ENCODE data around the gene CHD8. TPM values are rescaled to one million over a fixed set of nuclear protein-coding genes. Genes with fewer than 3 reads are reported as not detected.

The CHD8 gene
- total and polyA plus RNA-seq, 2 of the 13 experiments (the other 11 are each of a cell fraction or from before 2014, with no cell fraction given): 35.1 to 79.6 TPM

DNA sequence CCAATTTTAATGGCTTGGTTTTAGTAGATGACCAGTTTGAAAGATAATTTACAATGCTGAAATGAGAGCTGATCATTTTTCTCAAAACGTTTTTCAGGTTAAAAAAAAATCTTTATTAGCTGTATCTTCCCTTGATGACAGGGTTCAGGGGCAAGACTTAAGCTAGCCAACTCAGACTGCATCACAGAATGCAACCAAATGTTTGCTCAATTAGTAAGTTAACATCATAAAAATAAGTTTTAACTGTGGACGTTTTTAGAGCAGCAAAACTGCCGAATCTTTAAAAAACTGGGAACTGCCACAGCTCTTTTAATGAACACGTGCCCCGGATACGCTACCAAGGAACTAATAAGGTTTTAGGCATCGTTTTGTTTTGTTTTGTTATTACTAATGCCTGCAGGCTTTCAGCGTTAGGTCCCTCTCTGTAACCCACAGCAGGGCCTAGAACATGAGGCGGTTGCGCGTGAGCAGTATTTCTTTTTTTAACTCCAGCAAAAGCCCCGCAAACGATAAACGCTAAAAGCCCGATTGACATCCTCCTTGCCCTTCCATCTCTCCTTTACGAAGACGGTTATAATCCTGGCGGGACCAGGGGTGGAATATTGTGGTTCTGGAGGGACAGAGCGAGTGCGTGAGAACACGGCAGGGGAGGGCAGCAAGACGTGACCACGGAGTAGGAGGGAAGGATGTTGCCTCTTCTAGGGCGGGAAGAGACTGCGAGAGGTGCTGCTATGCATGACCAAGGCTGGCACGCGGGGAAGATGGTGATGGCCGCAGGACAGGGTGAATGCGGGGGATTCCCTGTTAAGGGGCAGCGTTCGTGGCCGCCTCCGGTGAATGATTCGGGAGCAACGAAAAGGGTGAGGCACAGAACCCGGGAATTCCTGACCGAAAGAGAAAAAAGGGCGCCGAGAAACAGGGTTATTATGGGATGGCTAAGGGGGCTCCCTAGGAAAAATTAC lies 72.8 kb downstream of the CHD8 start (continued):
- TF ChIP-seq ZZZ3 (CRISPR knock-in tag; IDR thresholded peaks at IDR 0.05; ENCODE audit: borderline replicate concordance): no peak; the same call in 1 of the 2 replicates
- TF ChIP-seq, protein P1, sequence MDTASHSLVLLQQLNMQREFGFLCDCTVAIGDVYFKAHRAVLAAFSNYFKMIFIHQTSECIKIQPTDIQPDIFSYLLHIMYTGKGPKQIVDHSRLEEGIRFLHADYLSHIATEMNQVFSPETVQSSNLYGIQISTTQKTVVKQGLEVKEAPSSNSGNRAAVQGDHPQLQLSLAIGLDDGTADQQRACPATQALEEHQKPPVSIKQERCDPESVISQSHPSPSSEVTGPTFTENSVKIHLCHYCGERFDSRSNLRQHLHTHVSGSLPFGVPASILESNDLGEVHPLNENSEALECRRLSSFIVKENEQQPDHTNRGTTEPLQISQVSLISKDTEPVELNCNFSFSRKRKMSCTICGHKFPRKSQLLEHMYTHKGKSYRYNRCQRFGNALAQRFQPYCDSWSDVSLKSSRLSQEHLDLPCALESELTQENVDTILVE (CRISPR knock-in tag; IDR thresholded peaks at IDR 0.05): peak; percentile 12; the same call in 1 of the 2 replicates
- TF ChIP-seq NRL (CRISPR knock-in tag; IDR thresholded peaks at IDR 0.05; ENCODE audit: borderline replicate concordance): 0 out of 2 replicates have a peak, but pooled peaks have one; percentile 14
- no peak for TF ChIP-seq ZNF546 (CRISPR knock-in tag; conservative IDR thresholded peaks at IDR 0.05)
- TF ChIP-seq ZNF75D (CRISPR knock-in tag; IDR thresholded peaks at IDR 0.05; ENCODE audit: borderline replicate concordance): peak; percentile 88; the same call in 1 of the 2 replicates
- TF ChIP-seq ZNF530 (CRISPR knock-in tag; IDR thresholded peaks at IDR 0.05; ENCODE audit: low read depth): no peak
- no peak; the same call in 1 of the 2 replicates for TF ChIP-seq ZNF598 (CRISPR knock-in tag; IDR thresholded peaks at IDR 0.05; ENCODE audit: borderline replicate concordance)
- no peak for TF ChIP-seq ZFX (CRISPR knock-in tag; IDR thresholded peaks at IDR 0.05; ENCODE audit: low read depth)
- 0 out of 2 replicates have a peak, but pooled peaks have one; percentile 13 for TF ChIP-seq HHEX (CRISPR knock-in tag; IDR thresholded peaks at IDR 0.05)
- no peak for TF ChIP-seq MBD4 (IDR thresholded peaks at IDR 0.05; ENCODE audit: borderline replicate concordance, low read length)
- peak; percentile 27; the same call in 1 of the 2 replicates for TF ChIP-seq ZNF264 (CRISPR knock-in tag; IDR thresholded peaks at IDR 0.05)
- TF ChIP-seq, protein P2, sequence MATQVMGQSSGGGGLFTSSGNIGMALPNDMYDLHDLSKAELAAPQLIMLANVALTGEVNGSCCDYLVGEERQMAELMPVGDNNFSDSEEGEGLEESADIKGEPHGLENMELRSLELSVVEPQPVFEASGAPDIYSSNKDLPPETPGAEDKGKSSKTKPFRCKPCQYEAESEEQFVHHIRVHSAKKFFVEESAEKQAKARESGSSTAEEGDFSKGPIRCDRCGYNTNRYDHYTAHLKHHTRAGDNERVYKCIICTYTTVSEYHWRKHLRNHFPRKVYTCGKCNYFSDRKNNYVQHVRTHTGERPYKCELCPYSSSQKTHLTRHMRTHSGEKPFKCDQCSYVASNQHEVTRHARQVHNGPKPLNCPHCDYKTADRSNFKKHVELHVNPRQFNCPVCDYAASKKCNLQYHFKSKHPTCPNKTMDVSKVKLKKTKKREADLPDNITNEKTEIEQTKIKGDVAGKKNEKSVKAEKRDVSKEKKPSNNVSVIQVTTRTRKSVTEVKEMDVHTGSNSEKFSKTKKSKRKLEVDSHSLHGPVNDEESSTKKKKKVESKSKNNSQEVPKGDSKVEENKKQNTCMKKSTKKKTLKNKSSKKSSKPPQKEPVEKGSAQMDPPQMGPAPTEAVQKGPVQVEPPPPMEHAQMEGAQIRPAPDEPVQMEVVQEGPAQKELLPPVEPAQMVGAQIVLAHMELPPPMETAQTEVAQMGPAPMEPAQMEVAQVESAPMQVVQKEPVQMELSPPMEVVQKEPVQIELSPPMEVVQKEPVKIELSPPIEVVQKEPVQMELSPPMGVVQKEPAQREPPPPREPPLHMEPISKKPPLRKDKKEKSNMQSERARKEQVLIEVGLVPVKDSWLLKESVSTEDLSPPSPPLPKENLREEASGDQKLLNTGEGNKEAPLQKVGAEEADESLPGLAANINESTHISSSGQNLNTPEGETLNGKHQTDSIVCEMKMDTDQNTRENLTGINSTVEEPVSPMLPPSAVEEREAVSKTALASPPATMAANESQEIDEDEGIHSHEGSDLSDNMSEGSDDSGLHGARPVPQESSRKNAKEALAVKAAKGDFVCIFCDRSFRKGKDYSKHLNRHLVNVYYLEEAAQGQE (IDR thresholded peaks at IDR 0.05; ENCODE audit: borderline replicate concordance in 1 of 2, low read depth in 1 of 2, low read length in 2 of 2): no peak
- TF ChIP-seq, protein P3, sequence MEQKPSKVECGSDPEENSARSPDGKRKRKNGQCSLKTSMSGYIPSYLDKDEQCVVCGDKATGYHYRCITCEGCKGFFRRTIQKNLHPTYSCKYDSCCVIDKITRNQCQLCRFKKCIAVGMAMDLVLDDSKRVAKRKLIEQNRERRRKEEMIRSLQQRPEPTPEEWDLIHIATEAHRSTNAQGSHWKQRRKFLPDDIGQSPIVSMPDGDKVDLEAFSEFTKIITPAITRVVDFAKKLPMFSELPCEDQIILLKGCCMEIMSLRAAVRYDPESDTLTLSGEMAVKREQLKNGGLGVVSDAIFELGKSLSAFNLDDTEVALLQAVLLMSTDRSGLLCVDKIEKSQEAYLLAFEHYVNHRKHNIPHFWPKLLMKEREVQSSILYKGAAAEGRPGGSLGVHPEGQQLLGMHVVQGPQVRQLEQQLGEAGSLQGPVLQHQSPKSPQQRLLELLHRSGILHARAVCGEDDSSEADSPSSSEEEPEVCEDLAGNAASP (CRISPR knock-in tag; IDR thresholded peaks at IDR 0.05; ENCODE audit: borderline replicate concordance): no peak; the same call in 1 of the 2 replicates
- TF ChIP-seq SOX5 (CRISPR knock-in tag; IDR thresholded peaks at IDR 0.05; ENCODE audit: borderline replicate concordance): no peak
- TF ChIP-seq, protein P4, sequence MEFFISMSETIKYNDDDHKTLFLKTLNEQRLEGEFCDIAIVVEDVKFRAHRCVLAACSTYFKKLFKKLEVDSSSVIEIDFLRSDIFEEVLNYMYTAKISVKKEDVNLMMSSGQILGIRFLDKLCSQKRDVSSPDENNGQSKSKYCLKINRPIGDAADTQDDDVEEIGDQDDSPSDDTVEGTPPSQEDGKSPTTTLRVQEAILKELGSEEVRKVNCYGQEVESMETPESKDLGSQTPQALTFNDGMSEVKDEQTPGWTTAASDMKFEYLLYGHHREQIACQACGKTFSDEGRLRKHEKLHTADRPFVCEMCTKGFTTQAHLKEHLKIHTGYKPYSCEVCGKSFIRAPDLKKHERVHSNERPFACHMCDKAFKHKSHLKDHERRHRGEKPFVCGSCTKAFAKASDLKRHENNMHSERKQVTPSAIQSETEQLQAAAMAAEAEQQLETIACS (CRISPR knock-in tag; IDR thresholded peaks at IDR 0.05): no peak; the same call in 1 of the 2 replicates
- no peak; the same call in 1 of the 2 replicates for TF ChIP-seq SRY (CRISPR knock-in tag; IDR thresholded peaks at IDR 0.05)
- TF ChIP-seq ZBTB3 (CRISPR knock-in tag; IDR thresholded peaks at IDR 0.05; ENCODE audit: borderline replicate concordance, low read depth): no peak
- TF ChIP-seq PAWR (CRISPR knock-in tag; IDR thresholded peaks at IDR 0.05; ENCODE audit: borderline replicate concordance): no peak
- TF ChIP-seq, protein P5, sequence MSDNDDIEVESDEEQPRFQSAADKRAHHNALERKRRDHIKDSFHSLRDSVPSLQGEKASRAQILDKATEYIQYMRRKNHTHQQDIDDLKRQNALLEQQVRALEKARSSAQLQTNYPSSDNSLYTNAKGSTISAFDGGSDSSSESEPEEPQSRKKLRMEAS (IDR thresholded peaks at IDR 0.05): peak; percentile 49; the same call in 1 of the 2 replicates
- 0 out of 2 replicates have a peak, but pooled peaks have one; percentile 73 for TF ChIP-seq ZNF138 (CRISPR knock-in tag; IDR thresholded peaks at IDR 0.05; ENCODE audit: low read depth)
